GM12875 (cell line): ENCODE measurements around the gene TPD52L2.

Experiments used
- H3K4me3 ChIP-seq: one replicate; pipeline ENCODE4 v1.5.1; 2011; ENCODE audit warnings: low read depth, low read length, control low read depth
- CTCF ChIP-seq: IDR thresholded peaks from 2 replicates; pipeline ENCODE4 v1.5.1; 2011; ENCODE audit warnings: low read depth, mild to moderate bottlenecking, control low read depth, inconsistent platforms, low read length, moderate library complexity, borderline replicate concordance; ENCODE audit not compliant: insufficient read depth

Gene TPD52L2

GRCh38 chr20:63835021-63835858, 29.8 kb upstream of the TPD52L2 start:
- H3K4me3 ChIP-seq: no peak overlapping the region
- TF ChIP-seq CTCF: no peak

GRCh38 chr20:63836458-63837344, 28.4 kb upstream of the TPD52L2 start:
- H3K4me3 ChIP-seq: no peak overlapping the region
- TF ChIP-seq CTCF: no peak

DNA sequence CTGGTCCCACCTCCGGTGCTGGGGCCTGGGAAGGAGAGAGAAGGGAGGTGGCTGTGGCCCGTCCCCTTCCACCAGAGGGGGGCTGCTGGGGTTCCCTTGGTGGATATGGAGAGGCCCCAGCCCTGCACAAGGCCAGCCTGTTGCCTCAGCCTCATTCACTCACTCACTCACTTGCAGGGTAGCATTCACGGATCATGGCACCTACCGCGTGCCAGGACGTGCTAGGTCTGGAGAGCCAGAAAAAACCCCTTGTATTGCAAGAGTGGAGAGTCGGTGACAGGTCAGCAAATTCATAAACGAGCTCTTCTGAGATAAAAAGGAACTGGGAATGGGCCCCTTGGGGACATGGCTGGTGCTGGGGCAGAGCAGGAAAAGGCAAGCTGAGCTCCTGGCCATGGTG, 27.6 kb upstream of the TPD52L2 start:
- TF ChIP-seq CTCF: no peak
- H3K4me3 ChIP-seq: no peak overlapping the region

GRCh38 chr20:63839620-63840019, 25.4 kb upstream of the TPD52L2 start:
- no peak for TF ChIP-seq CTCF
- no peak overlapping the region for H3K4me3 ChIP-seq

- no peak overlapping the region for H3K4me3 ChIP-seq
- no peak for TF ChIP-seq CTCF
These were observed 24.7 kb upstream of the TPD52L2 start for GRCh38 chr20:63840405-63840828.

DNA sequence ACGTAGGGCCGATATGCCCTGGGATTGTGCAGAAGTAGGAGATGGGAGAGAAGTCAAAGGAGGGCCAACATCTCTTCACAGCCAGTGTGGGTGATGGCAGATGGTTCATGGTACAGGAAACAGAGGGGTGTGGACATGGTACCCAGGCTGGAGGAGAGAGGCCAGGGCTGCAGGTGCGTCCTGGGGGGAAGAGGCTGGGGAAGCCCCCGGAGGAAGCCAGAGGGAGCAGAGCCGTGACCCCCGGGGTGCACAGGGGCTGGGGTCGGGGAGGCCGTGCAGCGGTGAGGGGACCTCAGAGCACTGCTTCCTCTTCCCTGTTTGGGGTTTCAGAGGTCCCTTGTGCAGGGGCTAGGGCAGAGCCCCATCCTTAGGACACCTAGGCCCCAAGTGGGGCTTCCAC, 22.8 kb upstream of the TPD52L2 start:
- TF ChIP-seq CTCF: no peak
- no peak overlapping the region for H3K4me3 ChIP-seq
